HepG2 (cell line): ENCODE results near the gene PJA2. TPM values are rescaled to one million over a fixed set of nuclear protein-coding genes. Genes with fewer than 3 reads are reported as not detected.

Experiments used
- CENPT ChIP-seq: sonication (generic); formaldehyde crosslinking; IDR thresholded peaks from 2 replicates; pipeline ENCODE4 v1.8.0; 2022; ENCODE audit warnings: low read depth, mild to moderate bottlenecking, moderate library complexity, missing genetic modification reagents
- CREM ChIP-seq, 2 experiments: sonication (generic) in 1 of 2; formaldehyde crosslinking in 1 of 2; IDR thresholded peaks; 2 replicates each; pipeline versions ENCODE4 v1.4.0 to v1.6.1; 2016 to 2020; ENCODE audit warnings: antibody characterized with exemption in 1 of 2, mild to moderate bottlenecking in 1 of 2, missing genetic modification reagents in 1 of 2
- ISL2 ChIP-seq: sonication (generic); formaldehyde crosslinking; IDR thresholded peaks from 2 replicates; pipeline ENCODE4 v1.5.0; 2020; ENCODE audit warnings: missing genetic modification reagents
- LCORL ChIP-seq, 2 experiments: fragments of 450-650 bp in 1 of 2; sonication (generic) in 1 of 2; formaldehyde crosslinking in 1 of 2; IDR thresholded peaks; 2 replicates each; pipeline versions ENCODE4 v1.5.0 to v1.6.1; 2017 to 2020; ENCODE audit warnings: antibody characterized with exemption in 1 of 2, missing genetic modification reagents in 1 of 2
- NFKBIZ ChIP-seq: IDR thresholded peaks from 2 replicates; pipeline ENCODE4 v1.6.1; 2018; ENCODE audit warnings: missing genetic modification reagents, missing compliant biosample characterization
- NFRKB ChIP-seq: fragments of 450-650 bp; IDR thresholded peaks from 2 replicates; pipeline ENCODE4 v1.6.1; 2017
- NR2F1 ChIP-seq, 2 experiments: fragments of 450-650 bp in 1 of 2; formaldehyde crosslinking in 1 of 2; IDR thresholded peaks; 2 replicates each; pipeline versions ENCODE4 v1.5.0 to v1.6.1; 2016 to 2020; ENCODE audit warnings: mild to moderate bottlenecking in 1 of 2, missing compliant biosample characterization in 1 of 2, missing genetic modification reagents in 1 of 2, moderate library complexity in 1 of 2
- NR2F2 ChIP-seq: IDR thresholded peaks from 2 replicates; pipeline ENCODE4 v1.6.1; 2012; ENCODE audit warnings: low read depth, inconsistent platforms, borderline replicate concordance
- POLR2A ChIP-seq, 2 experiments: IDR thresholded peaks; 2 replicates each; pipeline ENCODE4 v1.6.1; 2011; ENCODE audit warnings: low read depth in 2 of 2, low read length in 2 of 2, mild to moderate bottlenecking in 1 of 2, moderate library complexity in 1 of 2; ENCODE audit not compliant: insufficient read depth in 1 of 2
- TFE3 ChIP-seq: IDR thresholded peaks from 2 replicates; pipeline ENCODE4 v1.6.1; 2016
- XBP1 ChIP-seq: sonication (generic); formaldehyde crosslinking; IDR thresholded peaks from 2 replicates; pipeline ENCODE4 v1.5.0; 2020; ENCODE audit warnings: missing genetic modification reagents
- ZHX2 ChIP-seq, 2 experiments: sonication (generic) in 1 of 2; formaldehyde crosslinking in 1 of 2; IDR thresholded peaks; 2 replicates each; pipeline versions ENCODE4 v1.6.1 to v1.9.0; 2014 to 2022; ENCODE audit warnings: antibody characterized with exemption in 1 of 2, borderline replicate concordance in 1 of 2, inconsistent platforms in 1 of 2, low read depth in 1 of 2, missing genetic modification reagents in 1 of 2
- ZNF138 ChIP-seq: sonication (generic); formaldehyde crosslinking; IDR thresholded peaks from 2 replicates; pipeline ENCODE4 v1.5.0; 2020; ENCODE audit warnings: mild to moderate bottlenecking, low read depth, missing genetic modification reagents
- ZNF574 ChIP-seq: sonication (generic); formaldehyde crosslinking; IDR thresholded peaks from 2 replicates; pipeline ENCODE4 v1.4.0; 2020; ENCODE audit warnings: missing genetic modification reagents
- ZNF790 ChIP-seq: sonication (generic); formaldehyde crosslinking; IDR thresholded peaks from 2 replicates; pipeline ENCODE4 v1.8.0; 2022; ENCODE audit warnings: missing genetic modification reagents, mild to moderate bottlenecking, borderline replicate concordance
- ZNF891 ChIP-seq: sonication (generic); formaldehyde crosslinking; IDR thresholded peaks from 2 replicates; pipeline ENCODE4 v1.5.0; 2020; ENCODE audit warnings: mild to moderate bottlenecking, missing genetic modification reagents
- polyA plus RNA-seq, 8 experiments: library from polyadenylated mRNA; depleted of rRNA in 3 of 8; stranded (reverse) in 7 of 8; unstranded in 1 of 8; fragments of >200 nt; fragmentation: Illumina TruSeq in 4 of 8; extraction: Trizol in 4 of 8; gene quantifications; 2 replicates each; pipeline versions ENCODE4 v1.2.1 to v1.2.3, GENCODE V29; 2011 to 2016; ENCODE audit warnings: low read depth in 4 of 8, missing spikeins in 1 of 8, mixed read lengths in 1 of 8; ENCODE audit not compliant: insufficient read depth in 1 of 8
- total RNA-seq, 5 experiments: library from RNA; depleted of rRNA; stranded (reverse); fragments of >200 nt; fragmentation: Illumina TruSeq; extraction: Trizol; gene quantifications; 2 replicates each; pipeline ENCODE4 v1.2.3, GENCODE V29; 2016; ENCODE audit warnings: low read depth in 1 of 5

PJA2 gene
- total and polyA plus RNA-seq, 2 of the 13 experiments (the other 11 are each of a cell fraction or from before 2014, with no cell fraction given) = 39.4 to 41.4 TPM

- TF ChIP-seq ZHX2 (IDR thresholded peaks at IDR 0.05; ENCODE audit: low read depth) (peak; percentile 40; the same call in 1 of the 2 replicates), ZHX2 (CRISPR knock-in tag; IDR thresholded peaks at IDR 0.05; ENCODE audit: borderline replicate concordance) (no peak), NR2F2 (peak; percentile 81), XBP1 (CRISPR knock-in tag) (no peak), ZNF790 (CRISPR knock-in tag) (0 out of 2 replicates have a peak, but pooled peaks have one; percentile 40), ZNF891 (CRISPR knock-in tag) (no peak), TFE3 (CRISPR knock-in tag) (0 out of 2 replicates have a peak, but pooled peaks have one; percentile 14), ISL2 (peak; percentile 42; the same call in 1 of the 2 replicates), NFRKB (0 out of 2 replicates have a peak, but pooled peaks have one; percentile 47), NFKBIZ (CRISPR knock-in tag) (0 out of 2 replicates have a peak, but pooled peaks have one; percentile 17), POLR2A (IDR thresholded peaks at IDR 0.05; ENCODE audit: insufficient read depth in 1 of 2, low read depth in 2 of 2, low read length in 2 of 2) (peak; percentile 46 to 74), ZNF138 (0 out of 2 replicates have a peak, but pooled peaks have one; percentile 25), CENPT (CRISPR knock-in tag) (no peak), ZNF574 (CRISPR knock-in tag) (no peak), NR2F1 (CRISPR knock-in tag; IDR thresholded peaks at IDR 0.05) (peak; percentile 75 to 84), CREM (IDR thresholded peaks at IDR 0.05) (peak; percentile 29; the same call in 1 of the 2 replicates), CREM (CRISPR knock-in tag; IDR thresholded peaks at IDR 0.05) (no peak), LCORL (IDR thresholded peaks at IDR 0.05) (peak; percentile 91), LCORL (CRISPR knock-in tag; IDR thresholded peaks at IDR 0.05) (peak; percentile 89)
Measured at GRCh38 chr5:109410389-109411148, 795 bp upstream of the PJA2 start (continued).
